Body of pancreas (tissue), 4 donors: Measurements from ENCODE around the gene ENTPD6.
"Not testable (repeated sequence)": the region's sequence is repeated elsewhere in the genome, so short reads cannot be mapped to it uniquely, and the experiment has no call there.

Experiments
- POLR2A ChIP-seq, 3 donors: fragments of 450-650 bp; IDR thresholded peaks; one replicate each; pipeline ENCODE4 v1.6.1; 2016; ENCODE audit warnings: antibody characterized with exemption in 3 of 3, mild to moderate bottlenecking in 2 of 3
- TF ChIP-seq, protein P1 (sequence below), 7 experiments: fragments of 450-650 bp in 4 of 7; fragments of 200-600 bp in 3 of 7; sonication (generic) in 3 of 7; IDR thresholded peaks; one replicate each; pipeline ENCODE4 v1.5.1; 2016 to 2019; ENCODE audit warnings: antibody characterized with exemption in 7 of 7

DNA sequence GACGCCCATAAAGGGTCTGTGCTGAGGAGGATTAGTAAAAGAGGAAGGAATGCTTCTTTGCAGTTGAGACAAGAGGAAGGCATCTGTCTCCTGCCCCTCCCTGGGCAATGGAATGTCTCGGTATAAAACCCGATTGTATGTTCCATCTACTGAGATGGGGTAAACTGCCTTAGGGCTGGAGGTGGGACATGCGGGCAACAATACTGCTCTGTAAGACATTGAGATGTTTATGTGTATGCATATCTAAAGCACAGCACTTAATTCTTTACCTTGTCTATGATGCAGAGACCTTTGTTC, 46.1 kb downstream of the ENTPD6 start:
- TF ChIP-seq POLR2A (IDR thresholded peaks at IDR 0.05): not testable (repeated sequence)
- TF ChIP-seq, protein P1, sequence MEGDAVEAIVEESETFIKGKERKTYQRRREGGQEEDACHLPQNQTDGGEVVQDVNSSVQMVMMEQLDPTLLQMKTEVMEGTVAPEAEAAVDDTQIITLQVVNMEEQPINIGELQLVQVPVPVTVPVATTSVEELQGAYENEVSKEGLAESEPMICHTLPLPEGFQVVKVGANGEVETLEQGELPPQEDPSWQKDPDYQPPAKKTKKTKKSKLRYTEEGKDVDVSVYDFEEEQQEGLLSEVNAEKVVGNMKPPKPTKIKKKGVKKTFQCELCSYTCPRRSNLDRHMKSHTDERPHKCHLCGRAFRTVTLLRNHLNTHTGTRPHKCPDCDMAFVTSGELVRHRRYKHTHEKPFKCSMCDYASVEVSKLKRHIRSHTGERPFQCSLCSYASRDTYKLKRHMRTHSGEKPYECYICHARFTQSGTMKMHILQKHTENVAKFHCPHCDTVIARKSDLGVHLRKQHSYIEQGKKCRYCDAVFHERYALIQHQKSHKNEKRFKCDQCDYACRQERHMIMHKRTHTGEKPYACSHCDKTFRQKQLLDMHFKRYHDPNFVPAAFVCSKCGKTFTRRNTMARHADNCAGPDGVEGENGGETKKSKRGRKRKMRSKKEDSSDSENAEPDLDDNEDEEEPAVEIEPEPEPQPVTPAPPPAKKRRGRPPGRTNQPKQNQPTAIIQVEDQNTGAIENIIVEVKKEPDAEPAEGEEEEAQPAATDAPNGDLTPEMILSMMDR (IDR thresholded peaks at IDR 0.05): not testable (repeated sequence)
